Loucy (cell line): ENCODE measurements around the gene SLC8A2.

Experiments
- H2AFZ ChIP-seq: fragments of 200-600 bp; sonication (generic); 2 replicates; pipeline ENCODE4 v1.6.0; 2016; ENCODE audit warnings: antibody characterized with exemption, mild to moderate bottlenecking, low read length, moderate library complexity
- H3F3A ChIP-seq: fragments of 200-600 bp; 2 replicates; pipeline ENCODE4 v1.6.0; 2016; ENCODE audit warnings: antibody characterized with exemption, low read depth, mild to moderate bottlenecking
- H3K27me3 ChIP-seq: fragments of 200-600 bp; sonication (generic); 2 replicates; pipeline ENCODE4 v1.6.1; 2014; ENCODE audit warnings: low read length, mild to moderate bottlenecking; ENCODE audit not compliant: insufficient read depth, poor library complexity, severe bottlenecking
- H3K36me3 ChIP-seq: fragments of 200-600 bp; sonication (generic); 2 replicates; pipeline ENCODE4 v1.6.1; 2016; ENCODE audit warnings: low read length; ENCODE audit not compliant: insufficient read depth
- H3K4me1 ChIP-seq: fragments of 200-600 bp; sonication (generic); 2 replicates; pipeline ENCODE4 v1.5.1; 2014; ENCODE audit warnings: low read length, mild to moderate bottlenecking; ENCODE audit not compliant: insufficient read depth, poor library complexity, severe bottlenecking
- H3K4me2 ChIP-seq: fragments of 200-600 bp; sonication (generic); 2 replicates; pipeline ENCODE4 v1.6.0; 2014; ENCODE audit warnings: antibody characterized with exemption, low read length, low read depth, mild to moderate bottlenecking; ENCODE audit not compliant: poor library complexity, severe bottlenecking
- H3K4me3 ChIP-seq: fragments of 200-600 bp; sonication (generic); 2 replicates; pipeline ENCODE4 v1.5.1; 2014; ENCODE audit warnings: low read length, mild to moderate bottlenecking, mixed read lengths; ENCODE audit not compliant: poor library complexity, severe bottlenecking
- H3K79me2 ChIP-seq: fragments of 200-600 bp; sonication (generic); 2 replicates; pipeline ENCODE4 v1.6.1; 2014; ENCODE audit warnings: low read length; ENCODE audit not compliant: insufficient read depth
- H3K9ac ChIP-seq: fragments of 200-600 bp; sonication (generic); 2 replicates; pipeline ENCODE4 v1.6.0; 2014; ENCODE audit warnings: mild to moderate bottlenecking, low read depth, low read length, moderate library complexity; ENCODE audit not compliant: poor library complexity, severe bottlenecking
- H3K9me2 ChIP-seq: fragments of 200-600 bp; sonication (generic); replicated peaks from 2 replicates; pipeline ENCODE4 v1.6.1; 2016; ENCODE audit warnings: low read depth, low read length, mixed read lengths
- H3K9me3 ChIP-seq: fragments of 200-600 bp; sonication (generic); 2 replicates; pipeline ENCODE4 v1.6.1; 2014; ENCODE audit warnings: mild to moderate bottlenecking, antibody characterized with exemption, low read length, low read depth; ENCODE audit not compliant: insufficient read depth
- H4K20me1 ChIP-seq: fragments of 200-600 bp; sonication (generic); 2 replicates; pipeline ENCODE4 v1.6.0; 2014; ENCODE audit warnings: antibody characterized with exemption, low read length, mild to moderate bottlenecking; ENCODE audit not compliant: insufficient read depth, poor library complexity, severe bottlenecking
- CTCF ChIP-seq: fragments of 200-600 bp; sonication (generic); conservative IDR thresholded peaks from 2 replicates; pipeline ENCODE4 v1.5.1; 2014; ENCODE audit warnings: mild to moderate bottlenecking, antibody characterized with exemption, low read length
- EZH2phosphoT487 ChIP-seq: fragments of 200-600 bp; IDR thresholded peaks from 2 replicates; pipeline ENCODE4 v1.6.1; 2018; ENCODE audit warnings: antibody characterized with exemption, mild to moderate bottlenecking, moderate library complexity, borderline replicate concordance

SLC8A2 gene

GRCh38 chr19:47499863-47500830 lies 28.5 kb upstream of the SLC8A2 start:
- Histone ChIP-seq H3K9me3 (no peaks in the 10 kb centered on the region), H3K4me2 (no peak overlapping the region), H4K20me1 (no peaks in the 10 kb centered on the region), H2AFZ (no peak overlapping the region), H3K27me3 (no peaks in the 10 kb centered on the region), H3K9me2 (no peaks in the 10 kb centered on the region), H3F3A (no peaks in the 10 kb centered on the region), H3K4me1 (no peaks in the 10 kb centered on the region), H3K9ac (no peak overlapping the region), H3K4me3 (no peak overlapping the region), H3K36me3 (peaks cover 59% of the 10 kb centered on the region; the same call in 1 of the 2 replicates), H3K79me2 (no peaks in the 10 kb centered on the region)
- TF ChIP-seq EZH2phosphoT487 (no peak), CTCF (no peak)

GRCh38 chr19:47499371-47499770 lies 27.7 kb upstream of the SLC8A2 start:
- H2AFZ ChIP-seq = no peak overlapping the region
- H3K36me3 ChIP-seq = peaks cover 59% of the 10 kb centered on the region; the same call in 1 of the 2 replicates
- H3K4me3 ChIP-seq = no peak overlapping the region
- no peak overlapping the region for H3K4me2 ChIP-seq
- no peaks in the 10 kb centered on the region for H3K9me2 ChIP-seq
- H3K9ac ChIP-seq = no peak overlapping the region
- no peaks in the 10 kb centered on the region for H4K20me1 ChIP-seq
- H3K4me1 ChIP-seq = no peaks in the 10 kb centered on the region
- H3K9me3 ChIP-seq = no peaks in the 10 kb centered on the region
- no peaks in the 10 kb centered on the region for H3K79me2 ChIP-seq
- H3F3A ChIP-seq = no peaks in the 10 kb centered on the region
- TF ChIP-seq CTCF (no peak), EZH2phosphoT487 (no peak)
- no peaks in the 10 kb centered on the region for H3K27me3 ChIP-seq

GRCh38 chr19:47498561-47498960 lies 26.9 kb upstream of the SLC8A2 start:
- Histone ChIP-seq H3K9me3 (no peaks in the 10 kb centered on the region), H3K4me2 (no peak overlapping the region), H3F3A (no peaks in the 10 kb centered on the region), H3K9ac (no peak overlapping the region), H3K9me2 (no peaks in the 10 kb centered on the region), H3K79me2 (no peaks in the 10 kb centered on the region), H4K20me1 (no peaks in the 10 kb centered on the region), H3K4me1 (no peaks in the 10 kb centered on the region), H3K36me3 (peaks cover 53% of the 10 kb centered on the region; the same call in 1 of the 2 replicates), H2AFZ (no peak overlapping the region), H3K27me3 (no peaks in the 10 kb centered on the region), H3K4me3 (no peak overlapping the region)
- TF ChIP-seq EZH2phosphoT487 = no peak
- no peak for TF ChIP-seq CTCF
